Measurements from ENCODE around the gene UBE2F. TPM values are rescaled to one million over a fixed set of nuclear protein-coding genes. Genes with fewer than 3 reads are reported as not detected.

The UBE2F gene
- total RNA-seq, 1 experiment from 2014 or later, result 44.9 TPM

- H3K36me3 ChIP-seq (ENCODE audit: control insufficient read depth, insufficient read depth, low read length), result 0 out of 2 replicates have a peak, but pooled peaks cover 3% of the 10 kb centered on the region
- H3K27me3 ChIP-seq (ENCODE audit: control insufficient read depth, insufficient read depth, low read length), result no peaks in the 10 kb centered on the region
- intact Hi-C loops (cut with micrococcal nuclease; ENCODE audit: unreplicated experiment) (no loop called here), in situ Hi-C loops (cut with HindIII; ENCODE audit: low pct_unique_long_range_greater_than_20kb, low sequenced_read_pairs) (no loop called here)
- CTCF ChIA-PET, result no interaction called here
- no peaks in the 10 kb centered on the region for H3K9me3 ChIP-seq (ENCODE audit: control insufficient read depth, insufficient read depth, low read depth, low read length)
- POLR2A ChIA-PET, result no interaction called here
- no peaks in the 10 kb centered on the region for H3K4me1 ChIP-seq (ENCODE audit: control insufficient read depth, insufficient read depth, low read length)
- BruUV-seq (replicated peaks), result no TSS peak
- TF ChIP-seq REST (IDR thresholded peaks at IDR 0.05; ENCODE audit: insufficient read depth in 1 of 2, low read depth in 2 of 2, low read length in 1 of 2) (no peak), POLR2AphosphoS5 (IDR thresholded peaks at IDR 0.05; ENCODE audit: low read depth, low read length) (no peak), SIN3A (IDR thresholded peaks at IDR 0.05; ENCODE audit: borderline replicate concordance, insufficient read depth, low read depth, low read length) (no peak), TCF7L2 (IDR thresholded peaks at IDR 0.05; ENCODE audit: low read depth, low read length) (no peak), CTCF (IDR thresholded peaks at IDR 0.05) (no peak)
- H3K27ac ChIP-seq (ENCODE audit: low read length), result no peak overlapping the region
- no peak for ATAC-seq
- DNase-seq (ENCODE audit: low read depth, low spot score), result no peak
- no peak overlapping the region for H3K4me3 ChIP-seq (ENCODE audit: low read depth in 2 of 2, low read length in 2 of 2)
These were observed 72.3 kb downstream of the UBE2F start for GRCh38 chr2:238039151-238039550.

GRCh38 chr2:238039985-238040384 lies 73.2 kb downstream of the UBE2F start:
- H3K27ac ChIP-seq (ENCODE audit: low read length), result no peak overlapping the region
- no peaks in the 10 kb centered on the region for H3K4me1 ChIP-seq (ENCODE audit: control insufficient read depth, insufficient read depth, low read length)
- H3K4me3 ChIP-seq (ENCODE audit: low read depth in 2 of 2, low read length in 2 of 2), result no peak overlapping the region
- H3K27me3 ChIP-seq (ENCODE audit: control insufficient read depth, insufficient read depth, low read length), result no peaks in the 10 kb centered on the region
- in situ Hi-C loops (cut with HindIII; ENCODE audit: low pct_unique_long_range_greater_than_20kb, low sequenced_read_pairs), result no loop called here
- DNase-seq (ENCODE audit: low read depth, low spot score), result no peak
- CTCF ChIA-PET, result interaction anchor here (0.7 kb wide), 1 partner anchor 21 kb away, joined by 4 read pairs; no protein-coding TSS in a partner anchor
- intact Hi-C loops (cut with micrococcal nuclease; ENCODE audit: unreplicated experiment), result no loop called here
- ATAC-seq, result no peak
- 0 out of 2 replicates have a peak, but pooled peaks cover 3% of the 10 kb centered on the region for H3K36me3 ChIP-seq (ENCODE audit: control insufficient read depth, insufficient read depth, low read length)
- BruUV-seq (replicated peaks), result no TSS peak
- no peaks in the 10 kb centered on the region for H3K9me3 ChIP-seq (ENCODE audit: control insufficient read depth, insufficient read depth, low read depth, low read length)
- TF ChIP-seq SIN3A (IDR thresholded peaks at IDR 0.05; ENCODE audit: borderline replicate concordance, insufficient read depth, low read depth, low read length), result no peak
- TF ChIP-seq TCF7L2 (IDR thresholded peaks at IDR 0.05; ENCODE audit: low read depth, low read length), result no peak
- POLR2A ChIA-PET, result interaction anchor here (0.6 kb wide), 1 partner anchor 66 kb away, joined by 6 read pairs; no protein-coding TSS in a partner anchor

- ChIA-PET POLR2A (no interaction called here), CTCF (no interaction called here)
- in situ Hi-C loops (cut with HindIII; ENCODE audit: low pct_unique_long_range_greater_than_20kb, low sequenced_read_pairs) (no loop called here), intact Hi-C loops (cut with micrococcal nuclease; ENCODE audit: unreplicated experiment) (no loop called here)
- H3K9me3 ChIP-seq (ENCODE audit: control insufficient read depth, insufficient read depth, low read depth, low read length), result no peaks in the 10 kb centered on the region
- ATAC-seq (no peak), DNase-seq (ENCODE audit: low read depth, low spot score) (no peak)
- H3K4me1 ChIP-seq (ENCODE audit: control insufficient read depth, insufficient read depth, low read length), result no peaks in the 10 kb centered on the region
- BruUV-seq (replicated peaks), result no TSS peak
- H3K4me3 ChIP-seq (ENCODE audit: low read depth in 2 of 2, low read length in 2 of 2), result no peak overlapping the region
- H3K36me3 ChIP-seq (ENCODE audit: control insufficient read depth, insufficient read depth, low read length), result 0 out of 2 replicates have a peak, but pooled peaks cover 3% of the 10 kb centered on the region
- H3K27ac ChIP-seq (ENCODE audit: low read length), result no peak overlapping the region
- H3K27me3 ChIP-seq (ENCODE audit: control insufficient read depth, insufficient read depth, low read length), result no peaks in the 10 kb centered on the region
- TF ChIP-seq REST (IDR thresholded peaks at IDR 0.05; ENCODE audit: insufficient read depth in 1 of 2, low read depth in 2 of 2, low read length in 1 of 2) (no peak), TCF7L2 (IDR thresholded peaks at IDR 0.05; ENCODE audit: low read depth, low read length) (no peak), POLR2AphosphoS5 (IDR thresholded peaks at IDR 0.05; ENCODE audit: low read depth, low read length) (no peak), SIN3A (IDR thresholded peaks at IDR 0.05; ENCODE audit: borderline replicate concordance, insufficient read depth, low read depth, low read length) (no peak), CTCF (IDR thresholded peaks at IDR 0.05) (no peak)
These were observed 74.1 kb downstream of the UBE2F start for GRCh38 chr2:238040918-238041317.
